Metanephros (tissue), 1 donor: ENCODE results near the gene DDIT4L. TPM values are rescaled to one million over a fixed set of nuclear protein-coding genes. Genes with fewer than 3 reads are reported as not detected.

Experiments used
- total RNA-seq: library from RNA; depleted of rRNA; stranded (reverse); fragments of >200 nt; gene quantifications from one replicate; pipeline ENCODE4 v1.2.3, GENCODE V29; 2014

Gene DDIT4L, protein sequence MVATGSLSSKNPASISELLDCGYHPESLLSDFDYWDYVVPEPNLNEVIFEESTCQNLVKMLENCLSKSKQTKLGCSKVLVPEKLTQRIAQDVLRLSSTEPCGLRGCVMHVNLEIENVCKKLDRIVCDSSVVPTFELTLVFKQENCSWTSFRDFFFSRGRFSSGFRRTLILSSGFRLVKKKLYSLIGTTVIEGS
- total RNA-seq, result 32.2 TPM

DNA sequence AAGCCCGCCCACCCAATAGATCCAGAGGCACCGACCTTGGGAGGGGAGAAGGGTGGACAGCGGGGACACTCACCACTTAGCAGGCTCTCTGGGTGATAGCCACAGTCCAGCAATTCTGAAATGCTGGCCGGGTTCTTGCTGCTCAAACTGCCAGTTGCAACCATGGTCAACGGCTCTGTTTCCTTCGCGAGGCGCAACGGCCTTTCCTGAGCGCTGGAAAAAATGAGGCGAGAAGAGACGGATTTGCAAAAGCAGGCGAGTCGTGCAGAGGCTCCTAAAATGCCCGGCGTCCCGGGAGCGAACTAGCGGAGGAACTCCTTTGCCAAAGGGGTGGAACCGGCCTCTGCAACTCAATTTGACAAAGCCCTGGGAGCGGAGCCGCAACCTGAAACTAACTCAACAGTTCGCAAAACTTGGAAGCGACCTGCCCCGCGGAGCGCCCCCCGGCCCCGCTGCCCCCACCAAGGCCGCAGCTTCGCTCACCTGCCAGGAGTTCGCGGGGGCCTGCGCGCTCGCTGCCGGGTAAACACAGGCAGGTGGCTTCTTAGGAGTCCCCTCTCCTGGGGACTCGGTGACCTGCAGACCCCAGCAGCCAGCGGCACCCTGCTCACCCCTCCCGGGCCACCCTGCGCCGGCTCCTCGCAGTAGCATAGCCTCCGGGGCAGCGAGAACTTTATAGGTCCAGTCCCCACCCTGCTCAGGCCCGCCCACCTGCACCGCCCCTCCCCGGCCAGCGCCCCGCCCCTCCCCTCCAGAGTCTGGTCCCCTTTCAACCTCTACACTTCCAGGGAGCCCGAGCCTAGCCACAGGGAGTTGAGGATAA is at the start of gene DDIT4L:
TSS of gene DDIT4L (minus strand) at position 649 of the 823 bp plus-strand sequence. CDS start at position 164, 485 bp downstream.

Other genes with a start within 250 kb of the DDIT4L start
- 32.1 TPM for gene DNAJB14, start 243.8 kb downstream of the DDIT4L start, total RNA-seq
- 144 TPM for gene H2AZ1, start 240.2 kb downstream of the DDIT4L start, total RNA-seq